ENCODE results near the gene NFE2L1. TPM values are rescaled to one million over a fixed set of nuclear protein-coding genes. Genes with fewer than 3 reads are reported as not detected.
A peak's percentile ranks its signal among the peaks of the same experiment; 100 is the strongest.

NFE2L1 gene
- total RNA-seq, 1 experiment from 2014 or later = 48.7 TPM

DNA sequence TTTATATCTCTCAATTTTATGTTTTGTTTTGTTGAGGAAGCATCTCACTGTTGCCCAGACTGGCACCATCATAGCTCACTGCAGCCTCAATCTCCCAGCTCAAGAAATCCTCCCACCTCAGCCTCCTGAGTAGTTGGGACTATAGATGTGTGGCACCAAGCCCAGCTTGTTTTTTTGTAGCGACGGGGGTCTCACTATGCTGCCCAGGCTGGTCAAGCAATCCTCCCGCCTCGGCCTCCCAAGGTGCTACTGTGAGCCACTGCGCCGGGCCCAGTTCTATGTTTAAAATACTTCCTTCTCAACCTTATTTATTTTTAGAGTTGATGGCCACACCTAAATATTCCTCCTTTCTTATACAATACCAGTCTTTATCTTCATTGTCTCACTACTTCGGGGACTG, 1.9 kb upstream of the NFE2L1 start:
- Histone ChIP-seq H3K9me3 (ENCODE audit: low read length) (no peaks in the 10 kb centered on the region), H3K79me2 (ENCODE audit: low read length) (peaks cover 34% of the 10 kb centered on the region), H3K9me2 (replicated peaks; ENCODE audit: insufficient read depth, low read length) (no peaks in the 10 kb centered on the region), H3K27ac (ENCODE audit: low read length) (no peak overlapping the region), H3K4me1 (ENCODE audit: low read length) (peaks cover 58% of the 10 kb centered on the region), H4K20me1 (ENCODE audit: insufficient read depth, low read depth, low read length) (peaks cover 3% of the 10 kb centered on the region; the same call in 1 of the 2 replicates), H3K4me2 (ENCODE audit: low read depth, low read length, poor library complexity, severe bottlenecking) (peak overlapping the region; percentile 95), H3K27me3 (ENCODE audit: low read length) (no peaks in the 10 kb centered on the region), H3K4me3 (ENCODE audit: low read length) (peak overlapping the region; percentile 76), H3K9ac (ENCODE audit: low read length) (peak overlapping the region; percentile 78; the same call in 1 of the 2 replicates), H2AFZ (ENCODE audit: low read length) (no peak overlapping the region), H3K36me3 (ENCODE audit: insufficient read depth, low read length) (peaks cover 9% of the 10 kb centered on the region)
- DNase-seq = no peak

DNA sequence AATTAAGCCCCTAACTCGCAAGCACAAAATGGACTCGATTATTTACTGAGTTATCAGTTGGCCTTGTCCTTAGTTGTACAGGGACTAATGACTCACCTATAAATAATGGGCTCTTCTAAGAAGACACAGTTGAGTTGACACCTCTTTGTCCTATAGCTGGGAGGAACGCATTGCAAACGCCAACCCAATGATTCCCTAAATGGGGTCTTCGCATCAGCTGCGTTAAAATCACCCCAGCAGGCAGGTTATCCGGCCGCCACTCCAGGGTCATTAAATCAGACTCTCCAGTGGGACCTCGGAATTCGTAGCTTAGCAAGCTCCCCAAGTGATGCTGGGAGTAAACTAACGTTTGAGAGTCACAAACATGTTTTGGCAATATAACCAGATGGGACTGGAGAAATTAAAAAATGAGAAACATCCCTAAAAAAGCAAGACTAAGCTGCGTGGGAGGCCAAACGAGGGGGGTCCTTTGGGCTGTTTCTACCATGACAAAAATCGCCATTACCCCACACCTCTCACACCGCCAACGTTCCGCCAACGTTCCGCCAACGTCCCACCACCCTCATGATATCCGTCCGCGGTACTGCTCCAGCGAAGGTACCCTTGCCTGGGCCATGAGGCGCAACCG, 932 bp upstream of the NFE2L1 start:
- H3K4me2 ChIP-seq (ENCODE audit: low read depth, low read length, poor library complexity, severe bottlenecking) = peak overlapping the region; percentile 95
- no peaks in the 10 kb centered on the region for H3K9me2 ChIP-seq (replicated peaks; ENCODE audit: insufficient read depth, low read length)
- H2AFZ ChIP-seq (ENCODE audit: low read length) = peak overlapping the region; percentile 56
- H4K20me1 ChIP-seq (ENCODE audit: insufficient read depth, low read depth, low read length) = peaks cover 10% of the 10 kb centered on the region; the same call in 1 of the 2 replicates
- H3K36me3 ChIP-seq (ENCODE audit: insufficient read depth, low read length) = peaks cover 10% of the 10 kb centered on the region
- peak overlapping the region; percentile 56 for H3K27ac ChIP-seq (ENCODE audit: low read length)
- no peaks in the 10 kb centered on the region for H3K9me3 ChIP-seq (ENCODE audit: low read length)
- peaks cover 68% of the 10 kb centered on the region for H3K4me1 ChIP-seq (ENCODE audit: low read length)
- H3K4me3 ChIP-seq (ENCODE audit: low read length) = peak overlapping the region; percentile 76
- H3K27me3 ChIP-seq (ENCODE audit: low read length) = no peaks in the 10 kb centered on the region
- peak; percentile 51 for DNase-seq
- H3K79me2 ChIP-seq (ENCODE audit: low read length) = peaks cover 43% of the 10 kb centered on the region
- H3K9ac ChIP-seq (ENCODE audit: low read length) = peak overlapping the region; percentile 78

DNA sequence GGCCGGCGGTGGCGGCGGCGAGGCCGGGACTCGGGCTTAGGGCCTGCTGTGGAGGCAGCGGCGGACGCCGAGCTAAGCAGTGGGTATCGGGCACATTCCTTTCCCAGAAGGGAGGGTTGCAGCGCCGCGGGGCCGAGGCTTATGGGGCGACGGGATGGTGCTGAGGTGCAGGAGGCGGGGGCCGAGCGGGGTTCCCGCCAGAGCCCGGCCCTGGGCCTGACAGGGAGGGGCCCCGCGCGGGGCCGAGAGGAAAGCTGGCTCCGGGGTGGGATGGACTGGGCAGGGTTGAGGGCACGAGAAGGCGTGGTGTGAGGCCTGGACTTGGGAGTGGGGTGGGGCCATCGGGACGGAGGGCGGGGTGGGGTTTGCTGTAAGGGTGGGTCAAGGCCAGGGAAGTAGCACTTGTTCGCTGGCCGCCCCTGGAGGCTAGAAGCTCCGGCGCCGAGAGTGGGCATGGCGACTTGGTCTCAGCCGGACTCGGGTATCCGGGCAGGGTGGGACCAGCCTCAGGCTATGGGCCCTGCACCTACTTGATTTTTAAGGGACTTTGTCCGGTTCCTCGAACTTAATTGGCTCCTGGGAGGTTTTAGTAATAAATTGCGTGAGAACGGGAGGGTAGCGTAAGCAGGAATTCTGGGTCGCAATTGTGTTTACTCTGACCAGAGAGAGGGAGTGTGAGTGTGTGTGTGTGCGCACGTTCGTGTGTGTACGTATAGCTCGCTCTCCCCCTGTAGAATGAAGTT, 396 bp downstream of the NFE2L1 start:
- H3K9ac ChIP-seq (ENCODE audit: low read length) = peak overlapping the region; percentile 99
- peaks cover 21% of the 10 kb centered on the region for H4K20me1 ChIP-seq (ENCODE audit: insufficient read depth, low read depth, low read length)
- H3K4me1 ChIP-seq (ENCODE audit: low read length) = peaks cover 72% of the 10 kb centered on the region
- H3K36me3 ChIP-seq (ENCODE audit: insufficient read depth, low read length) = peaks cover 10% of the 10 kb centered on the region
- H3K4me2 ChIP-seq (ENCODE audit: low read depth, low read length, poor library complexity, severe bottlenecking) = peak overlapping the region; percentile 95
- H2AFZ ChIP-seq (ENCODE audit: low read length) = no peak overlapping the region
- H3K9me2 ChIP-seq (replicated peaks; ENCODE audit: insufficient read depth, low read length) = no peaks in the 10 kb centered on the region
- peak overlapping the region; percentile 90 for H3K4me3 ChIP-seq (ENCODE audit: low read length)
- peak overlapping the region; percentile 88 for H3K27ac ChIP-seq (ENCODE audit: low read length)
- peak; percentile 81 for DNase-seq
- peaks cover 56% of the 10 kb centered on the region for H3K79me2 ChIP-seq (ENCODE audit: low read length)
- no peaks in the 10 kb centered on the region for H3K27me3 ChIP-seq (ENCODE audit: low read length)
- H3K9me3 ChIP-seq (ENCODE audit: low read length) = no peaks in the 10 kb centered on the region

DNA sequence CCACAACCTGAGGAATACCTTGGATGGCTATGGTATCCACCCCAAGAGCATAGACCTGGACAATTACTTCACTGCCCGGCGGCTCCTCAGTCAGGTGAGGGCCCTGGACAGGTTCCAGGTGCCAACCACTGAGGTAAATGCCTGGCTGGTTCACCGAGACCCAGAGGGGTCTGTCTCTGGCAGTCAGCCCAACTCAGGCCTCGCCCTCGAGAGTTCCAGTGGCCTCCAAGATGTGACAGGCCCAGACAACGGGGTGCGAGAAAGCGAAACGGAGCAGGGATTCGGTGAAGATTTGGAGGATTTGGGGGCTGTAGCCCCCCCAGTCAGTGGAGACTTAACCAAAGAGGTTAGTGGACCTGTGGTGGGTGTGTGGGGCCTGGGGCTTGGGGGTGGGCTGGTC, 3.1 kb downstream of the NFE2L1 start:
- Histone ChIP-seq H3K9me3 (ENCODE audit: low read length) (no peaks in the 10 kb centered on the region), H2AFZ (ENCODE audit: low read length) (no peak overlapping the region), H3K27ac (ENCODE audit: low read length) (no peak overlapping the region), H4K20me1 (ENCODE audit: insufficient read depth, low read depth, low read length) (peaks cover 36% of the 10 kb centered on the region), H3K4me3 (ENCODE audit: low read length) (peak overlapping the region; percentile 26; the same call in 1 of the 2 replicates), H3K9ac (ENCODE audit: low read length) (peak overlapping the region; percentile 22), H3K4me2 (ENCODE audit: low read depth, low read length, poor library complexity, severe bottlenecking) (peak overlapping the region; percentile 33), H3K27me3 (ENCODE audit: low read length) (no peaks in the 10 kb centered on the region), H3K9me2 (replicated peaks; ENCODE audit: insufficient read depth, low read length) (no peaks in the 10 kb centered on the region), H3K79me2 (ENCODE audit: low read length) (peaks cover 80% of the 10 kb centered on the region), H3K4me1 (ENCODE audit: low read length) (peaks cover 86% of the 10 kb centered on the region), H3K36me3 (ENCODE audit: insufficient read depth, low read length) (peaks cover 15% of the 10 kb centered on the region)
- no peak for DNase-seq

DNA sequence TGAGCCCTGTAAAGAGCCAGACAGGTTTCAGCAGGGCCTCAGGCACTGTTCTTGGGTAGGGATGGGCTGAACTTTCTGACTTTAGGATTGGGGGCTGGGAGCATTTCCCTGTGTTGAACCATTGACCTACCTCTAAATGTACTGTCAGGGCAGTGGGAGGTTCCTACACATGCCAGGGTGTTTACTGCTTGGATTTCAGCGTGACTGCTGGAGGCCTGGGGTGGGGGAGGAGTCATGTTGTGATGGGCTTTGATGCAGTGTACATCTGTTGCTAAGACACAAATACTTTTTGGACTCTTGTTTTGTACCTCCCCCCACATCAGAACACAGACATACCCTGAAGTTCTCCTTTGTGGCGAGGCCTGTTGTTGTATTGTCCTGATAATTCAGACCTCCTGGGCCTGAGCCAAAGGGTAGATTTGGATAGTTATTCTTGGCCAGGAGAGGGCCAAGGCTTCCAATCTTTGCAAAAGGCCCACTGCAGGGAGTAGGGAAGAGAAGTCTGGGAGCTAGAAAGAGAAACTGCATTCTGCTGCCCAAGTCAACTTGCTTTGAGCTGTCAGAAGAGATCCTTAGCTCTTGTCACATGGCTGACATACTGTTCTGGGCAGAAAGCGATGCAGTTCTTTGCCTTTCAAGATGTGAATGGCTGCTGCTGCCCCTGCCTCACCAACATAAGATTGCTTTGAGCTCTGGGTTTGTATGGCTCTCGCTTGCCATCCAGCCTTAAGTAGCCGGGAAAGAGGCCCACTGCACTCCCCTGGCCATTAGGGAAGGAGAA, 3.7 kb downstream of the NFE2L1 start:
- peaks cover 82% of the 10 kb centered on the region for H3K4me1 ChIP-seq (ENCODE audit: low read length)
- H3K9me2 ChIP-seq (replicated peaks; ENCODE audit: insufficient read depth, low read length) = no peaks in the 10 kb centered on the region
- peaks cover 36% of the 10 kb centered on the region for H4K20me1 ChIP-seq (ENCODE audit: insufficient read depth, low read depth, low read length)
- peak overlapping the region; percentile 33 for H3K4me2 ChIP-seq (ENCODE audit: low read depth, low read length, poor library complexity, severe bottlenecking)
- H2AFZ ChIP-seq (ENCODE audit: low read length) = no peak overlapping the region
- H3K4me3 ChIP-seq (ENCODE audit: low read length) = peak overlapping the region; percentile 26; the same call in 1 of the 2 replicates
- no peaks in the 10 kb centered on the region for H3K27me3 ChIP-seq (ENCODE audit: low read length)
- H3K27ac ChIP-seq (ENCODE audit: low read length) = peak overlapping the region; percentile 20; the same call in 1 of the 2 replicates
- peaks cover 20% of the 10 kb centered on the region for H3K36me3 ChIP-seq (ENCODE audit: insufficient read depth, low read length)
- peak overlapping the region; percentile 22 for H3K9ac ChIP-seq (ENCODE audit: low read length)
- H3K79me2 ChIP-seq (ENCODE audit: low read length) = peaks cover 84% of the 10 kb centered on the region
- no peaks in the 10 kb centered on the region for H3K9me3 ChIP-seq (ENCODE audit: low read length)
- no peak for DNase-seq

DNA sequence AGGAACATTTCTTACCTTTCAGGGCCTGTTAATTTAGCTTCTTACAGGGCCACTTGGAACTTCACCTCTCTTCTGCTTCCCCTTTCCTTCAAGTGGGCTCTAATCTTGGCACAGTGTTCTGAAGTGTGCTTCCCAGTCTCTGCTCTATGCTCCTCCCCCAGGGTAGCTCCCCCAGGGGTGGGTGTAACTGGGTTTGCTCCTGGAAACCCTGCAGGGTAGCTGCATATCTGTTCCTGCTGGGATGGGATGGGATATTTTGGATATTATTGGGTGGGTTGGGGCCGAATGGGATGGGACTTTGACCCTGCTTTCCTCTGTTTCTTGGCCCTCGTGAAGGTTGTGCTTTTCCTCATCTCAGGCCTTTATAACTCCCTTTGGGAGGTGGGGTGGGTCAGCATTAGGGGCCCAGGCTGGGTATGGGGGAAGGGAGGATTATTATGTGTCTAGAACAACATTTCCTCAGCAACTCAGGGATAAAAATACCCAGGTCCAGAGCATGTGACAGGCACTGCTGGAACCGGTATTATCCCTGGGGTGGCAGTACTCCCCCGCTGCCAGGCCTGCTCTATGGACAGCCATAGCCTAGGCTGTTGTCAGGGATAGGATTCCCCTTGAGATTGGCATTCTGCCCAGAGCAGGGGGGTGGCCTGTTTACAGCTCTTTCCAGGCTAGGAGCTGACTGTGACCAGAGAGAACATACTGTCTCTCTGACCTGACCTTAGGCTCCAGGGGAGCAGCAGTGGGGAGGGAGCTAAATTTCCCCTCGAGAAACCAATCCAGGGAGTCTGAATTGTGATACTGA, 5.0 kb downstream of the NFE2L1 start:
- Histone ChIP-seq H4K20me1 (ENCODE audit: insufficient read depth, low read depth, low read length) (peaks cover 36% of the 10 kb centered on the region), H3K9me3 (ENCODE audit: low read length) (no peaks in the 10 kb centered on the region), H3K4me3 (ENCODE audit: low read length) (no peak overlapping the region), H3K4me1 (ENCODE audit: low read length) (peaks cover 72% of the 10 kb centered on the region), H3K9ac (ENCODE audit: low read length) (peak overlapping the region; percentile 22), H3K27ac (ENCODE audit: low read length) (peak overlapping the region; percentile 20; the same call in 1 of the 2 replicates), H3K4me2 (ENCODE audit: low read depth, low read length, poor library complexity, severe bottlenecking) (peak overlapping the region; percentile 33), H3K9me2 (replicated peaks; ENCODE audit: insufficient read depth, low read length) (no peaks in the 10 kb centered on the region), H2AFZ (ENCODE audit: low read length) (no peak overlapping the region), H3K36me3 (ENCODE audit: insufficient read depth, low read length) (peaks cover 32% of the 10 kb centered on the region), H3K27me3 (ENCODE audit: low read length) (no peaks in the 10 kb centered on the region), H3K79me2 (ENCODE audit: low read length) (peaks cover 82% of the 10 kb centered on the region)
- DNase-seq = no peak

DNA sequence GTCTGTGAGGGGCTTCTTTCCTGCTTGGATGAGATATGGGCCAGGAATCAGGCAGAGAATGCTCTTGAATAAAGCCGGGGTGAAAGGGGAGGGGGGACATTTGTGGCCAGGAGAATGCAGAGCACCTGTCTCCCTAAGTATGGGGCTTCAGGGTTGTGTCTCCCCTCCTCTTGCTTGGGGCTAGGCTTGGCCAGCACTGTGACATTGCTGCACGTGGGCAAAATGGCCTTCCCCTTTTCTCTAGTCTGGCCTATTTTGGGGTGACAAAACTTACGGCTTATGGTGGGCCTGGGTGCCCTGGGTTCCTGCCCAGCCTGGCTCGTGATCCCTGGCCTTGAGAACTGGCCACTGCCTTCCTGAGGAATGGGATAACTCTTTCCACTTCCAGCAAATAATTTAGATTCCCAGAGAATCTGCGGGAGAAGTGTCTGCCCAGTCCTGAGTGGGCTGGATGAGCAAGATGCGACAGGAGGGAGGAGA, 5.6 kb downstream of the NFE2L1 start:
- Histone ChIP-seq H2AFZ (ENCODE audit: low read length) (no peak overlapping the region), H3K36me3 (ENCODE audit: insufficient read depth, low read length) (peaks cover 36% of the 10 kb centered on the region), H4K20me1 (ENCODE audit: insufficient read depth, low read depth, low read length) (peaks cover 36% of the 10 kb centered on the region), H3K4me2 (ENCODE audit: low read depth, low read length, poor library complexity, severe bottlenecking) (no peak overlapping the region), H3K9me3 (ENCODE audit: low read length) (no peaks in the 10 kb centered on the region), H3K27me3 (ENCODE audit: low read length) (no peaks in the 10 kb centered on the region), H3K4me1 (ENCODE audit: low read length) (peaks cover 72% of the 10 kb centered on the region), H3K9me2 (replicated peaks; ENCODE audit: insufficient read depth, low read length) (no peaks in the 10 kb centered on the region), H3K9ac (ENCODE audit: low read length) (peak overlapping the region; percentile 22; the same call in 1 of the 2 replicates), H3K79me2 (ENCODE audit: low read length) (peaks cover 83% of the 10 kb centered on the region), H3K27ac (ENCODE audit: low read length) (no peak overlapping the region; the same call in 1 of the 2 replicates), H3K4me3 (ENCODE audit: low read length) (no peak overlapping the region)
- no peak for DNase-seq

Measured in Karpas-422 (cell line).